Skin epidermis (tissue), 12 donors: Measurements from ENCODE around the gene PCED1A.
"Not testable (repeated sequence)": the region's sequence is repeated elsewhere in the genome, so short reads cannot be mapped to it uniquely, and the experiment has no call there.

Experiments used
- H3K27ac ChIP-seq, 21 experiments: fragments of 200-600 bp; sonication (generic) in 11 of 21; one replicate each; pipeline ENCODE4 v1.5.0; 2020; ENCODE audit warnings: mild to moderate bottlenecking in 3 of 21, inconsistent platforms in 2 of 21, moderate library complexity in 2 of 21
- H3K4me3 ChIP-seq, 7 experiments: fragments of 200-600 bp; sonication (generic) in 2 of 7; one replicate each; pipeline ENCODE4 v1.5.0; 2020; ENCODE audit warnings: inconsistent platforms in 2 of 7, mild to moderate bottlenecking in 2 of 7, moderate library complexity in 1 of 7

PCED1A gene

GRCh38 chr20:2834401-2835110 lies 5.9 kb downstream of the PCED1A start:
- Histone ChIP-seq H3K4me3 (no peak overlapping the region), H3K27ac (no peak overlapping the region)

- no peak overlapping the region for H3K27ac ChIP-seq
- no peak overlapping the region for H3K4me3 ChIP-seq
Measured at GRCh38 chr20:2833761-2834160, 6.7 kb downstream of the PCED1A start.

- not testable (repeated sequence) for H3K27ac ChIP-seq, H3K4me3 ChIP-seq
Measured at GRCh38 chr20:2831206-2831605, 9.2 kb downstream of the PCED1A start.

GRCh38 chr20:2829376-2829775 lies 11.1 kb downstream of the PCED1A start:
- H3K27ac ChIP-seq: no peak overlapping the region
- no peak overlapping the region for H3K4me3 ChIP-seq

- Histone ChIP-seq H3K27ac (no peak overlapping the region), H3K4me3 (no peak overlapping the region)
Measured at GRCh38 chr20:2826655-2827054, 13.8 kb downstream of the PCED1A start.

GRCh38 chr20:2825761-2826160 lies 14.7 kb downstream of the PCED1A start:
- Histone ChIP-seq H3K27ac (no peak overlapping the region), H3K4me3 (no peak overlapping the region)

GRCh38 chr20:2822073-2822472 lies 18.4 kb downstream of the PCED1A start:
- H3K4me3 ChIP-seq: no peak overlapping the region
- H3K27ac ChIP-seq: no peak overlapping the region

GRCh38 chr20:2820896-2821869 lies 19.3 kb downstream of the PCED1A start:
- no peak overlapping the region for H3K27ac ChIP-seq
- H3K4me3 ChIP-seq: no peak overlapping the region

GRCh38 chr20:2820084-2820895 lies 20.2 kb downstream of the PCED1A start:
- no peak overlapping the region for H3K27ac ChIP-seq
- H3K4me3 ChIP-seq: no peak overlapping the region

- peak overlapping the region in 1 of 21 experiments; percentile 16 for H3K27ac ChIP-seq
Measured at GRCh38 chr20:2817891-2818595, 22.4 kb downstream of the PCED1A start.

GRCh38 chr20:2817341-2817726 lies 23.1 kb downstream of the PCED1A start:
- H3K4me3 ChIP-seq: no peak overlapping the region
- H3K27ac ChIP-seq: peak overlapping the region in 1 of 21 experiments; percentile 16

More at GRCh38 chr20:2817891-2818595, 22.4 kb downstream of the PCED1A start:
- no peak overlapping the region for H3K4me3 ChIP-seq

- no peak overlapping the region for H3K27ac ChIP-seq
Measured at GRCh38 chr20:2816583-2817340, 23.7 kb downstream of the PCED1A start.

GRCh38 chr20:2816030-2816582 lies 24.3 kb downstream of the PCED1A start, which contains the start of gene TMEM239:
TSS of gene TMEM239 (plus strand) at chr20:2816364. CDS start at chr20:2816555, 191 bp downstream.
- H3K27ac ChIP-seq: peak within 1 kb of the TSS in 6 of 21 experiments; percentile 1 to 78 (median 46)
- H3K4me3 ChIP-seq: no peak within 1 kb of the TSS

More at GRCh38 chr20:2816583-2817340, 23.7 kb downstream of the PCED1A start:
- no peak overlapping the region for H3K4me3 ChIP-seq

GRCh38 chr20:2815242-2815900 lies 25.1 kb downstream of the PCED1A start:
- Histone ChIP-seq H3K4me3 (no peak overlapping the region), H3K27ac (peak overlapping the region in 6 of 21 experiments; percentile 1 to 78 (median 46))

GRCh38 chr20:2814587-2815051 lies 25.8 kb downstream of the PCED1A start, which contains the start of gene C20orf141:
TSS of gene C20orf141 (plus strand) at chr20:2814987. CDS start at chr20:2815185, 198 bp downstream.
- Histone ChIP-seq H3K27ac (peak within 1 kb of the TSS in 6 of 21 experiments; percentile 1 to 78 (median 46)), H3K4me3 (no peak within 1 kb of the TSS)

GRCh38 chr20:2814076-2814475 lies 26.4 kb downstream of the PCED1A start:
- Histone ChIP-seq H3K27ac (no peak overlapping the region), H3K4me3 (no peak overlapping the region)

GRCh38 chr20:2812189-2812588 lies 28.3 kb downstream of the PCED1A start:
- Histone ChIP-seq H3K4me3 (no peak overlapping the region), H3K27ac (no peak overlapping the region)
